Heart right ventricle (tissue), 16 donors: ENCODE measurements around the gene TOP3B. TPM values are rescaled to one million over a fixed set of nuclear protein-coding genes. Genes with fewer than 3 reads are reported as not detected.
"Not testable (repeated sequence)": the region's sequence is repeated elsewhere in the genome, so short reads cannot be mapped to it uniquely, and the experiment has no call there.

Experiments
- ATAC-seq, 8 donors: fragments of 200-7000 bp; cut with Tn5 transposase; one replicate each; pipeline ENCODE4 v1.9.1; 2020; ENCODE audit warnings: mild to moderate bottlenecking in 8 of 8, moderate library complexity in 8 of 8, moderate number of reproducible peaks in 1 of 8
- DNase-seq, 2 donors: peaks; one replicate each; pipeline ENCODE4 v3.0.0-alpha.2; 2020
- H3K27ac ChIP-seq, 10 donors: fragments of 200-600 bp; sonication (generic) in 2 of 10; one replicate each; pipeline versions ENCODE4 v1.5.0 to v1.8.0; 2020 to 2022; ENCODE audit warnings: mild to moderate bottlenecking in 3 of 10
- H3K27me3 ChIP-seq, 7 donors: fragments of 200-600 bp; one replicate each; pipeline ENCODE4 v1.8.0; 2021 to 2022; ENCODE audit warnings: mild to moderate bottlenecking in 2 of 7
- H3K36me3 ChIP-seq, 9 donors: fragments of 200-600 bp; sonication (generic) in 1 of 9; one replicate each; pipeline versions ENCODE4 v1.5.0 to v1.8.0; 2020 to 2022; ENCODE audit warnings: mild to moderate bottlenecking in 2 of 9
- H3K4me1 ChIP-seq, 9 donors: fragments of 200-600 bp; sonication (generic) in 1 of 9; one replicate each; pipeline versions ENCODE4 v1.5.0 to v1.8.0; 2020 to 2022; ENCODE audit warnings: mild to moderate bottlenecking in 4 of 9
- H3K4me3 ChIP-seq, 10 donors: fragments of 200-600 bp; sonication (generic) in 2 of 10; one replicate each; pipeline versions ENCODE4 v1.5.0 to v1.8.0; 2020 to 2022; ENCODE audit warnings: mild to moderate bottlenecking in 7 of 10, moderate library complexity in 2 of 10
- H3K9me3 ChIP-seq, 11 donors: fragments of 200-600 bp in 10 of 11; sonication (generic) in 2 of 11; one replicate each; pipeline versions ENCODE4 v1.5.0 to v1.8.0; 2013 to 2022; ENCODE audit warnings: mild to moderate bottlenecking in 2 of 11, control low read depth in 1 of 11, moderate library complexity in 1 of 11
- CTCF ChIP-seq, 9 donors: fragments of 200-600 bp; sonication (generic) in 2 of 9; IDR thresholded peaks; one replicate each; pipeline versions ENCODE4 v1.5.0 to v1.8.0; 2021 to 2022; ENCODE audit warnings: antibody characterized with exemption in 9 of 9, mild to moderate bottlenecking in 5 of 9, moderate library complexity in 1 of 9
- WGBS, 2 donors: extraction: QIAGEN DNeasy Blood & Tissue Kit; methylation state at CpG; one replicate each; pipeline ENCODE4 v1.1.7; 2013; ENCODE audit warnings: inconsistent platforms in 1 of 2; 5-methylcytosine and 5-hydroxymethylcytosine counted together
- intact Hi-C, 10 donors: fragments of 100-400 bp; cut with DNase I; formaldehyde crosslinking; loops; one replicate each; pipeline versions ENCODE4 v1.11.1 to v1.14.2; 2022
- polyA plus RNA-seq, 2 donors: library from polyadenylated mRNA; stranded (reverse); fragments of 200-250 nt; gene quantifications; one replicate each; pipeline ENCODE4 v1.2.3, GENCODE V29; 2013
- total RNA-seq, 10 donors: library from RNA; stranded (reverse); fragmentation: NEBNext Ultra II Directional in 3 of 10; extraction: Animal tissue kit (Norgen Biotek cat#: 25700) in 3 of 10; gene quantifications; one replicate each; pipeline versions ENCODE4 v1.2.1 to v1.2.4, GENCODE V29; 2021 to 2023
- donor health status: Arrhythmogenic right ventricular cardiomyopathy.
- donor health status: ischemic (EF 13 %, LVEDD 7.1; RV severe dilation, severe dysfunction).
- donor health status: healthy with polysubstance abuse.
- donor health status: DM: no; HTN: yes; CAD: no.
- donor health status: DM: no; HTN: no; CAD: no.
- donor health status: ischemic (EF 25% LVEDD 6.9; RV normal size, moderate dysfunction).
- donor health status: ischemic (EF 25% LVEDD 5.7; RV mildly dilated, moderate dysfunction).
- donor health status: healthy.
- donor health status: DM: yes; HTN: yes; CAD: no.
- donor health status: Ischemic cardiomyopathy.
- donor health status: ischemic (EF 35%, LVEDD 5.7; RV mildly dilated, moderate dysfunction).
- donor health status: nonischemic (EF 11% LVEDD 7.7; RV severe dilation, severe dysfunction).
- donor health status: DM: yes; HTN: yes; CAD: no.
- donor health status: PGD.
- donor health status: ischemic (EF 29% LVEDD 5.4; RV normal size, mild dysfunction).
- donor health status: nonischemic (EF 23%, LVEDD 6.1; RV moderate dilation, normal function).

The TOP3B gene
- total and polyA plus RNA-seq, 12 donors, result 7.8 to 20.0 (median 10.8) TPM

DNA sequence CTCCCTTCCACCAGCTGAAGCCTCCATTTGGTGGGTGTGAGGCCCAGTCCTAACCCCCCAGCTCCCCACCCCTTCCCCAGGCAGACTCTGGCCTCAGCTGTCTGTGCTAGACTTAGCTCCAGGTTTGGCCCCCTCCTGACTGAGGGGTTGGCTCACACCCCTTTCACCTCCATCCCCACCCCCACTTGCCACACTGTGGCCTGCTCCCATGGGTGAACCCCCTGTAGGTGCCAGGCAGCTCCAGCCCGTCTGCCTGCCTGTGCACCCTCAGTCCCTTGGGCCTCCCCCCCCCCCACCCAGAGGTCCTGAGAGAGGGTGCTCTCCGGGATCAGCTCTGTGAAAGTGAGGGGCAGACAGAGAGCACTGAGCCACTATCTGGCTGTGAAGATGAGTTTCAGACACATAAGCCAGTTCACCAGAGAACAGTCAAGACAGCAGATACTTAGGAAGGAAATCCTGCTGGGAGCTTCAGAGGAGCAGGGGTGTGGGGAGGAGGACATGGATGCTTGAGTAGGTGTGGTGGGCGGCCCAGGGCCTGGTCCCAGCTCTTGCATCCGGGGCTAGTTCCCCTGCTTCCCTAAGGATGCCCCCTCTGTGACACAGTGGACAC is 66.2 kb downstream of the TOP3B start:
- Histone ChIP-seq H3K36me3 (peaks cover 0 to 27% (median 6%) of the 10 kb centered on the region in 9 donors), H3K4me3 (no peak overlapping the region), H3K9me3 (no peaks in the 10 kb centered on the region), H3K27ac (no peak overlapping the region), H3K4me1 (peaks cover 0 to 13% (median 7%) of the 10 kb centered on the region in 9 donors), H3K27me3 (no peaks in the 10 kb centered on the region)
- intact Hi-C loops, result no loop called here
- ATAC-seq (no peak), DNase-seq (no peak)
- WGBS, 2 donors, result 70 to 81% methylated on average over 4 of the region's 4 CpGs
- TF ChIP-seq CTCF (IDR thresholded peaks at IDR 0.05), result no peak

DNA sequence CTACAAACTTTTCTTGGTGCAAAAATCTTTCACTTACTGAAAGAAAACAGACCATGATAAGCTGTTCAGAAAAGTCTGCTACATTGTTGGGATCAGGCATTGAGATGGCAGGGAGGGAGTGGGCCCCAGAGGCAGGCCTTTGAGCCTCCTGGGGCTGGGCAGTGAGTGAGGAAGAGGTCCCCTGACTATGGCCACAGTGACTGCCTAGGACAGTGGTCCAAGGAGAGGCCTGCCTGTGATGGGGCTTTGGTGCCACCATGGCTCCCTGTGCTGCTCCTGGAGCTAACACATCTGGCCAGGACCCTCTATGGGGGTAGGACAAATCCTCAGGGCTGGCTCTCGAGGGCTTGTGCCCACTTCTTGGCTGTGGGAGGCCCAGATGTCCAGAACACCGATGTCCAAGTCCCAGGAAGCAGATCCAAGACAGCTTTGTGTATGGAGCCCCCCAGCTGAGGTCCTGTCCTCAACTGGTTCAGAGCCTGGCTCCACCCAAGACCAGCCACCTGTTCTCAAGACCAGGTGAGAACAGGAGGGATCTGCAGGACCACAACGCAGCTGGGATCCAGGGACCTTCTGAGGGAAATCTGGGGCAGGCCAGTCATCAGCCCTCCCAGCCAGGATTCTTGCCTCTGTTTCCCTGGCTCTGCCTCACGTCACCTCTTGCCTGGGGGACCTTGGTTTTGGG is 66.8 kb downstream of the TOP3B start:
- ATAC-seq (no peak), DNase-seq (no peak)
- Histone ChIP-seq H3K27ac (no peak overlapping the region), H3K36me3 (peaks cover 0 to 21% (median 6%) of the 10 kb centered on the region in 9 donors), H3K9me3 (no peaks in the 10 kb centered on the region), H3K4me1 (peaks cover 0 to 13% (median 7%) of the 10 kb centered on the region in 9 donors), H3K4me3 (no peak overlapping the region), H3K27me3 (no peaks in the 10 kb centered on the region)
- 92 to 95% methylated on average over 4 of the region's 4 CpGs for WGBS, 2 donors
- intact Hi-C loops, result no loop called here
- TF ChIP-seq CTCF (IDR thresholded peaks at IDR 0.05), result no peak

- WGBS, 2 donors, result 96 to 98% methylated on average over 8 of the region's 8 CpGs
These were observed 68.4 kb downstream of the TOP3B start for GRCh38 chr22:21914033-21914642.

DNA sequence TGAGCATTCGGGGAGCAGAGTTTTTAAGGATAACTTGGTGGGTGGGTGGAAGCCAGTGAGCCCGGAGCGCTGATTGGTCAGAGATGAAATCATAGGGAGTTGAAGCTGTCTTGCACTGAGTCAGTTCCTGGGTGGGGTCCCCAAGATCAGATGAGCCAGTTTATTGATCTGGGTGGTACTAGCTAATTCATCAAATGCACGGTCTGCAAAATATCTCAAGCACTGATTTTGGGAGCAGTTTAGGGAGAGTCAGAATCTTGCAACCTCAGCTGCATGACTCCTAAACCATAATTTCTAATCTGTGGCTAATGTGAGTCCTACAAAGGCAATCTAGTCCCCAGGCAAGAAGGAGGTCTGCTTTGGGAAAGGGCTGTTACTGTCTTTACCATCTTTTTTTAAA is 72.2 kb downstream of the TOP3B start:
- H3K9me3 ChIP-seq, H3K27me3 ChIP-seq, H3K27ac ChIP-seq, intact Hi-C loops, H3K36me3 ChIP-seq, H3K4me1 ChIP-seq, ATAC-seq, H3K4me3 ChIP-seq, DNase-seq: not testable (repeated sequence)
- 86 to 91% methylated on average over 4 of the region's 4 CpGs for WGBS, 2 donors

More at GRCh38 chr22:21914033-21914642, 68.4 kb downstream of the TOP3B start:
- H3K36me3 ChIP-seq, intact Hi-C loops, H3K27ac ChIP-seq, H3K27me3 ChIP-seq, H3K9me3 ChIP-seq, DNase-seq, H3K4me3 ChIP-seq, ATAC-seq: not testable (repeated sequence)
- peaks cover 0 to 13% (median 7%) of the 10 kb centered on the region in 9 donors for H3K4me1 ChIP-seq

- H3K27me3 ChIP-seq, result no peaks in the 10 kb centered on the region
- no peak for DNase-seq
- H3K36me3 ChIP-seq, result peaks cover 0 to 4% (median 0%) of the 10 kb centered on the region in 9 donors
- H3K4me3 ChIP-seq, result no peak overlapping the region
- ATAC-seq, result no peak
- H3K27ac ChIP-seq, result no peak overlapping the region
- intact Hi-C loops, result no loop called here
- no peak for TF ChIP-seq CTCF (IDR thresholded peaks at IDR 0.05)
- H3K9me3 ChIP-seq, result no peaks in the 10 kb centered on the region
- no peaks in the 10 kb centered on the region for H3K4me1 ChIP-seq
- 96 to 97% methylated on average over 2 of the region's 2 CpGs for WGBS, 2 donors
These were observed 72.7 kb downstream of the TOP3B start for GRCh38 chr22:21909871-21910270.
